Measurements from ENCODE around the gene AGPS.

DNA sequence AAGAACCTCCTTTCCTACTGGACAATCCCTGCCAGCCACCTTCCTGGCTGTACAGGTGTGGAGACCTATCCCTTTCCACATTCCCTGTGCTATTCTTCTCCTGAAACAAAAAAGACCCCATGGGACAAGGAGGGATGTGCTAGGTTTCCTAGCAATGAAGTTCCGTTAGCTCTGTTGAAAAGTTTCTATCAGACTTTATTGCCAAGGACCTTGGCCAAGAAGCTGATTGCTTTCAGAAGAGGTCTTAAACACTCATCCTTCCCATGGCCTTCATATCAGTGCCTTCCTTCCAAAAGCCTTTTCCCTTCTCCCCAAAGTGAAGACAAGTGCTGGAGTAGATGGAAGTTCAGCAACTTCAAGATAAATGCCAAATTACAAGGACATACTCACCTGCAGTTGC, 194.8 kb downstream of the AGPS start:
- TF ChIP-seq, protein P1, sequence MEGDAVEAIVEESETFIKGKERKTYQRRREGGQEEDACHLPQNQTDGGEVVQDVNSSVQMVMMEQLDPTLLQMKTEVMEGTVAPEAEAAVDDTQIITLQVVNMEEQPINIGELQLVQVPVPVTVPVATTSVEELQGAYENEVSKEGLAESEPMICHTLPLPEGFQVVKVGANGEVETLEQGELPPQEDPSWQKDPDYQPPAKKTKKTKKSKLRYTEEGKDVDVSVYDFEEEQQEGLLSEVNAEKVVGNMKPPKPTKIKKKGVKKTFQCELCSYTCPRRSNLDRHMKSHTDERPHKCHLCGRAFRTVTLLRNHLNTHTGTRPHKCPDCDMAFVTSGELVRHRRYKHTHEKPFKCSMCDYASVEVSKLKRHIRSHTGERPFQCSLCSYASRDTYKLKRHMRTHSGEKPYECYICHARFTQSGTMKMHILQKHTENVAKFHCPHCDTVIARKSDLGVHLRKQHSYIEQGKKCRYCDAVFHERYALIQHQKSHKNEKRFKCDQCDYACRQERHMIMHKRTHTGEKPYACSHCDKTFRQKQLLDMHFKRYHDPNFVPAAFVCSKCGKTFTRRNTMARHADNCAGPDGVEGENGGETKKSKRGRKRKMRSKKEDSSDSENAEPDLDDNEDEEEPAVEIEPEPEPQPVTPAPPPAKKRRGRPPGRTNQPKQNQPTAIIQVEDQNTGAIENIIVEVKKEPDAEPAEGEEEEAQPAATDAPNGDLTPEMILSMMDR (IDR thresholded peaks at IDR 0.05; ENCODE audit: low read depth, low read length, missing input control): no peak
- TF ChIP-seq JUND (IDR thresholded peaks at IDR 0.05) (no peak), TAF1 (conservative IDR thresholded peaks at IDR 0.05) (no peak)
- TF ChIP-seq, protein P2, sequence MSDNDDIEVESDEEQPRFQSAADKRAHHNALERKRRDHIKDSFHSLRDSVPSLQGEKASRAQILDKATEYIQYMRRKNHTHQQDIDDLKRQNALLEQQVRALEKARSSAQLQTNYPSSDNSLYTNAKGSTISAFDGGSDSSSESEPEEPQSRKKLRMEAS (IDR thresholded peaks at IDR 0.05): no peak
